GM12892 (cell line): ENCODE results near the gene CLEC3B.

Experiments used
- POLR2A ChIP-seq: IDR thresholded peaks from 2 replicates; pipeline ENCODE4 v1.6.1; 2011; ENCODE audit warnings: low read depth, low read length, control low read depth
- POLR2AphosphoS5 ChIP-seq: IDR thresholded peaks from 2 replicates; pipeline ENCODE4 v1.6.1; 2011; ENCODE audit warnings: low read depth, low read length, control low read depth
- TAF1 ChIP-seq: IDR thresholded peaks from 2 replicates; pipeline ENCODE4 v1.6.1; 2011; ENCODE audit warnings: low read depth, mild to moderate bottlenecking, control low read depth, low read length, borderline replicate concordance

GRCh38 chr3:45079715-45080114, 53.6 kb downstream of the CLEC3B start:
- TF ChIP-seq TAF1 (no peak), POLR2A (no peak), POLR2AphosphoS5 (no peak)
